RPMI8226 (cell line): ENCODE data around the gene AOC2.
"Not testable (repeated sequence)": the region's sequence is repeated elsewhere in the genome, so short reads cannot be mapped to it uniquely, and the experiment has no call there.

ENCODE experiments used
- DNase-seq: peaks from one replicate; pipeline ENCODE4 v3.0.0-alpha.2; 2015

Gene AOC2

GRCh38 chr17:42883802-42884558 is 39.6 kb downstream of the AOC2 start:
- DNase-seq: no peak

- not testable (repeated sequence) for DNase-seq
Observed at GRCh38 chr17:42885806-42886205, 41.4 kb downstream of the AOC2 start.

- DNase-seq: no peak
Observed at GRCh38 chr17:42886283-42887176, 42.1 kb downstream of the AOC2 start.

- DNase-seq: no peak
Observed at GRCh38 chr17:42889809-42890208, 45.4 kb downstream of the AOC2 start.

GRCh38 chr17:42891539-42892152 is 47.3 kb downstream of the AOC2 start:
- peak; percentile 67 for DNase-seq

- peak; percentile 57 for DNase-seq
Observed at GRCh38 chr17:42893359-42893758, 49.0 kb downstream of the AOC2 start.

GRCh38 chr17:42894283-42895184 is 50.2 kb downstream of the AOC2 start:
- DNase-seq: no peak

GRCh38 chr17:42895185-42895555 is 50.8 kb downstream of the AOC2 start:
- DNase-seq: no peak

- no peak for DNase-seq
Observed at GRCh38 chr17:42898147-42898811, 53.9 kb downstream of the AOC2 start.

- DNase-seq: not testable (repeated sequence)
Observed at GRCh38 chr17:42899981-42900380, 55.6 kb downstream of the AOC2 start.
